GM11168 (cell line): Measurements from ENCODE around the gene OSBPL3.

Experiments used
- in situ Hi-C: fragments of 300-500 bp; cut with MboI; formaldehyde crosslinking; loops from one replicate; pipeline ENCODE4 v1.12.0; 2022; ENCODE audit warnings: low sequenced_read_pairs; ENCODE audit not compliant: unreplicated experiment

OSBPL3 gene

DNA sequence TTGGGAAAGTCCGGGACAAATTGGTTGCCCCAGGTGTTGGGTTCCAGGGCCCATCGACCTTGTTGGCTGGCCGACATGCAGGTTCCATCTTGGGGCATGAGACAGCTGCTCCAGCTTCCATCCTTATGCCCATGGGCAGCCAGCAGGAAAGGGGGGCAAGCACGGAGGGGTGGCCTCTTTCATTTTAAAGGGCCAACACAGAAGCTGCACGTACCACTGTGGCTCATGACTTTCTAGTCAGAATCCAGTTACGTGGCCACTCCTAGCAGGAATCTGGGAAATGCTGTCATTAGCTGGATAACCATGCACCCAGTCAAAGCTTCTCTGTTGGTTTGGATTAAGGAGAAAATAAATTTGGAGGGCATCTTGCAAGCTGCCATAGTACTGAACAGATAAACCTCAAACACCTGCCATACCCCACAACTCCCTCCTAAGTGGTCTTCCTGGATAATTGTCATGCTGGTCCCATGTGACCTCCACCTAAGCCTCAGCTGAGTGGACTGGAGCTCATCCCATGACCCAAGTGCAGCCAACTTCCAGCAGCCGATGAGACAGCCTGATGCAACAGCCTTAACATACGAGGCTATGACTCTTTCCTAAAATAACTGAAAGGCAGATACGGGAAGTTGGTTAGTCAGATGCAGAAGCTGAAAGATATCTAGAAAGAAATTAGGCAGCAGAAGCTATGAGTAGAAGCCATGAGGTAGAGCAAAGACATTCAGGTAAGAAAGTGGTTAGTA lies 201.3 kb downstream of the OSBPL3 start:
- in situ Hi-C loops: no loop called here

DNA sequence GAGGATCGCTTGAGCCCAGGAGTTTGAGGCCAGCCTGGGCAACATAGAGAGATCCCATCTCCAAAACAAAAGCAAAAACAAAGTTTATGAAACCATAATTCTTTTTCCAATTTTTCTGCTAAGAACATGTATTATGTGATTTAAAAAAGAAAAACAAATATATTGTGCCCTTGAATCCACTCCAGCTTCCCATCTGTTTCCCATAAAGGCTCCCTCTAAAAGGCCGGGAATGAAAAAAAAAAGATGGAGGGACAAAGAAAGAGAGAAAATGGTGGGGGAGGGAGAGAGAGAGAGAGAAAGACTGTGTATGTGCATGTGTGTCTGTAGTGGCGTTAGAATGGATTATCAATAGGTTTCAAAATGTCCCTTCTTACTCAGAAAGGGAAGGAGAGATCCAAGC lies 202.2 kb downstream of the OSBPL3 start:
- in situ Hi-C loops: no loop called here

DNA sequence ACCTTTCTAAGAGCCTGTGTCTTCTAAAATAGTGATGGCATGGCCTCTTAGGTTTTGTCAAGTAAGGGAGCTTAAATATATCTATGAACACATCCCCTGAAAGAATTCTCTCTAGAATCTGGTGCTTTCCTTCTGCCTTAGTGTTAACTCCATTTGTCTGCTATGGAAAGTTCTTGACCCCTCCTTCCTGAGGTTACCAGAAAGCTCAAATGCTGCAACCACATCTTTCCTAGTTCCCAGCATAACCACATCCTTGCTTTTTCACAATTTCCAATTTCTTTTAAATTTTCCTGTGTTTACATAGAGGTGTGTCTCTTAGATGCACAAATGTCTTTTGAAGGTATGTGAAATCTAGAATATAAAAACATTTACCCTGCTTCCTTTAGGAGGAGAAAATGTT lies 206.3 kb downstream of the OSBPL3 start:
- in situ Hi-C loops: no loop called here

DNA sequence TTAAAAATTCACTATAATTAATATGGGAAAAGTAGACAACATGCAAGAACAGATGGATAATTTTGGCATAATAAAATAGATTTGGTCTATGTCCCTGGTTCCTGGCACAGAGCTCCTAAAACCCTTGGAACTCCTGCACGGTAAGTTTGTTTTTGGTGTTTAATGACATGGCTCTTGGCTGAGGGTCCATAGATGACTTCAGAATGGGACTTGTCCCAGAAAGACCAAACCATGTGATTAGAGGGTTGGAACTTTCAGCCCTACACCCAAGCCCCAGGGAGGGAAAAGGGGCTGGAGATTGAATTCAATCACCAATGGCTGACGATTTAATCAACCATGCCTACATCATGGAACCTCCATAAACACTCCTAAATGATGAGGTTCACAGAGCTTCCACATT lies 210.1 kb downstream of the OSBPL3 start:
- in situ Hi-C loops: no loop called here

DNA sequence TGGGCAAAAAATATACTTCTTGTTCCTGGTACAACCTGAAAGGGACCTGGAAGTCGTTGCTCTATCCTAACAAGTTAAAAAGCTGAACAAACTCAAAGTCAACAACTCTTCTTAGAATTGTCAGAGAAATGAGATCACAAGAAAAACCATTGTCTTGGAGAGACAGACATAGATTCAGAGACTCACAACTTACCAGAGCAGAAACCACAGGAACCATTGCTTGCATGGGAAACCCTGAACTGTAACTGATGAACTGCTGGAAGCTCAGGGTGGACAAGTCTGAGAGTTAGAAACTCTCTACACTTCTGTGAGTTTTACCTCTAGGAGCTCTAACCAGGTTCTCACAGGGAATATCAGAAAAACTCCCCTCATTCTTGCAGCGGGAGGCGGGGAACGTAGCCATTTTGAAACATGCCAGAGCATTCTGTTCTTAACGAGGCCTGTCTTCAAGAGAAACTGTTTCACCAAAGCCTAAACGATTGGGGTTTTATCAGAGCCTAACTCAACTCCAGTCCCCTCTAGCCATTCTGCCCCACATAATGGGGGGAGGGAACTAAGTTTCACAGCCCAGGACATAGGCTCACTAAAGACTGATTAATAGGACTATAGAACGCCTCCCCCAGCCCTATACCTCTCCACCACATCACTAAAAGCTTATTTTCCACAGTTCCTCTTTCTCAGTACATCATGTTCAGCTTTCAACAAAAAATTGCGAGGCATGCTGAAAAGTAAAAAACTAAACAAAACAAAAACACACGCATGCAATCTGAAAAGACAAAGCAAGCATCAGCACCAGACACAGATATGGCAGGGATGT lies 210.8 kb downstream of the OSBPL3 start:
- in situ Hi-C loops: no loop called here

DNA sequence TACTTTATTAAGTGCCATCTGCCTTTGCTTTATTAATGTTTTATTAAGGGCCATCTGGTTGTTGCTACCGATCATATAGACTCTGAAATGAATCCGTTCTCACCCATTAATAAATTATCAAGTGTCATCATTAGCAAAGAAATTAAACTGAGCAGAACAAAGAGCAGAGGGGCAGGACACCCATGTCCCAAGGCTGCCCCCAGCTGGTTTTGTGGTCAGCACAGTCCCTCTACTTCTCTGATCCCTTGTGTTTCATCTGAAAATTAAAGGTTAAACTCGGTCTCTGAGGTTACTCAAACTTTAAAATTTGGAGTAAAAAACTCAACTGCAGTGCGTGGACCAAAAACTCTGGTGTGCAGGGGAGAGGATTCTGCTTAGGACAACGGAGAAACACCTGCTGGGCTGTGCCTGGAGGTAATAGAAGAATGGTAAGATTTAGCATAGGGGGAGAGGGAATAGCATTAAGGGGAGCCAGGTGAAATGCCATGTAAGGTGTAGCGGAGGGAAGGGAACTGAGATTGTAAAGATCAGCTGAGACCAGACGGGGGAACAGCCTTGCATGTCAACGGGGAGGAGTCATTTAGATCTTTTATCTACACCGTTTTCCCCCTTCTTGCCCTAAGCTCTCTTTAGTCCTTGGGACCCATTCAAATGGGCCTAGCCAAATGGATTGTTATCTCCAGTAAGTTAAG lies 212.0 kb downstream of the OSBPL3 start:
- in situ Hi-C loops: no loop called here

DNA sequence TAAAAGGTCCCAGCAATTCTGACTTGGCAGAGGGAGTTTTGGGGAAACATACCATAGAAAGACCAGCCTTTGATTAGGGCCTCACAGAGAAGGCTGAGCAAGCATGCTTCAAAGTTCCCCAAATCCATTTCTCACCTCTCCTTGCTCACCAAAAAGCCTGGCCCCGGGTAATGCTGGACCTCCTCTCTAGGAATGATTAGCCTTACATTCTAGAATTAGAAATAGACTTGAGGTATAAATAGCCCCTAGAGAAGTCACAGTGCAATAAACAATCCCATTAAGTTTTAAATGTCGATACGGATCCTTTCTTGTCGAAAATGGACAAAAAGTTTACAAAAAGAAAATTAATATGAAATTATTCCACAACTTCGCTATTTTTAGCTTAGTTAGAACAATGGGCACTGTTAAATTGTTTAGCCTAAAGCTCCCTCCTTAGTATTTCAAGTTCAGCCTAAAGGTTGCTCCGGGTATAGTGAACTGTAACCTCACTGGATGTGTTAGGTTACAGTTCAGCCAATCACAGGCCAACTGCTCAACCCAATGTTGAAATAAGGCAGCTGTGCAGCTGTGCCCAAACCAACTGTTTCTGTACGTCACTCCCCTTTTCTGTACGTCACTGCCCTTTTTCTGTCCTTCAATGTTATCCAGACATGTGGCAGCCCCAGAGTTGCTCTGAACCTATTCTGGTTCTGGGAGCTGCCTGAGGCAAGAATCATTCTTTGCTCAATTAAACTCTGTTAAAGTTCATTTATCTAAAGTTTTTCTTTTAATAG lies 214.8 kb downstream of the OSBPL3 start:
- in situ Hi-C loops: no loop called here

DNA sequence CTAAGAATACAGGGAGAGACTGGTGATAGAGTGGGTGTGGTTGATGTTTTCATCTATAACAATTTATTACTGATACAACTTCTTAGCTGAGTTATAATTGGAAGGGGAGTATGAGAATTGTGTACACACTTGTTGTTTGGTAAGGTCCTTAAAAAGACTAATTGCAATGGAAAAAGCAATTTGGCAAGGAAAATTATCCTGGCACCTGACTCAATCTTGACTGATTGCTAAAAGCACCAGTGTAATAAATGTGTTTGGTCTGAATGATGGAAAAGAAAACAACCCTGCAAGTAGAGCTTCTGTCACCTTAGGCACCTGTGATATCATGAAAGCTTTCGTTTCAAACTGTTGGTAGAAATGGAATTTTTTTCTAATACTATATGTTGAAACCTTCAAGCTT lies 216.0 kb downstream of the OSBPL3 start:
- in situ Hi-C loops: no loop called here

DNA sequence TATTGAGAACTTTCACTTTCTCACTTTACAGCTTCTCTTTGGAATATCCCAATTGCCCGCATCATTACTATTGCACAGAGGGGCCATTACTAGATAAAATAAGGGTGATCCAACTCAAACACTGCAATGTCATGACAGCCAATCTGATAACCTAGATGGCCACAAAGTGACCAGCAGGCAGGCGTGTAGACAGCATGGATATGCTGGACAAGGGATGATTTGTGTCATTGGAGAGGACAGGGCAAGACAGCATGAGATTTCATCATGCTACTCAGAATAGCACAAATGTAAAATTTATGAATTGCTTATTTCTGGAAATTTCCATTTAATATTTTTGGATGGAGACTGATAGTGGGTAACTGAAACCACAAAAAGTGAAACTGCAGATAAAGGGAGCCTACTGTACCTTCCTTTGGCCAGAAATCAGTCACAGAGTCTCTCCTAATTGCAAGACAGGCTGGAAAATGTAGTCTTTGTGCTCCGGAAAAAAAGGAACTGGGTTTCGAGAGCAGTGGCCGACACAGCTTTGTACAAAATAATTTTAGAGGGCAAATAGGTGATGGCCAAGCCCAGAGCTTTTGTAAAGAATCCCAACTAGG lies 216.6 kb downstream of the OSBPL3 start:
- in situ Hi-C loops: no loop called here

DNA sequence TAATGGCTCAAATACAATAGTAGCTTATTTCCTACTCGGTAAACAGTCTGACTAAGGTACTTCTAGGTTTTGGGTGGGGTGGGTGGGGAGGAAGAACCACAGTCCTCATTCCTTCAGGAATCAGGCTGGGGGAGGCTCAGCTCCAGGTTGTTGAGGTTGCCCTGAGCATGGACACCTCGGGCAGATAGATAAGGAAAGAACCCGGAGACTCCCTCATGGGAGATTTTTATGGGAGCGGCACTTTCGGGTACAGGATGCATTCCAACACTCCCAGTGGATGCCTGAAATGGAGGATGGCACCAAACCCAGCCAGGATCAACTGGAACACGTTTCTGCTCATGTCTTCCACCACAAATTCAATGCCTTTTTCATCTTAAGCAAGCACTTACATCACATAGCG lies 217.2 kb downstream of the OSBPL3 start:
- in situ Hi-C loops: no loop called here

DNA sequence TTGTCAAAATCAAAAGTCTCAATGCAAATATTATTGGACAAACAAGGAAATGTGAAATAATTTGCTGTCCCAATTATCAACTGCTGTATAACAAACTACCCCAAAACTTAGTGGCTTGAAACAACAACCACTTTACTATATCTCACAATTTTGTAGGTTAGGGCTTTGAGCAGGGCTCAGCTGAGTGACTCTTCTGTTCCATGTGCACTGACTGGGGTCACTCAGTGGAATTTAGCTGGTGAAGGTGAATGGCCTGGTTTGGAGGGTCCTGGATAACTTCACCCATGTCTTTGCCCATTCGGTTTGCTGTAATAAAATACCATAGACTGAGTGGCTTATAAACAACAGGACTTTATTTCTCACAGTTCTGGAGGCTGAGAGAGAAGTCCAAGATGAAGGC lies 219.0 kb downstream of the OSBPL3 start:
- in situ Hi-C loops: no loop called here

DNA sequence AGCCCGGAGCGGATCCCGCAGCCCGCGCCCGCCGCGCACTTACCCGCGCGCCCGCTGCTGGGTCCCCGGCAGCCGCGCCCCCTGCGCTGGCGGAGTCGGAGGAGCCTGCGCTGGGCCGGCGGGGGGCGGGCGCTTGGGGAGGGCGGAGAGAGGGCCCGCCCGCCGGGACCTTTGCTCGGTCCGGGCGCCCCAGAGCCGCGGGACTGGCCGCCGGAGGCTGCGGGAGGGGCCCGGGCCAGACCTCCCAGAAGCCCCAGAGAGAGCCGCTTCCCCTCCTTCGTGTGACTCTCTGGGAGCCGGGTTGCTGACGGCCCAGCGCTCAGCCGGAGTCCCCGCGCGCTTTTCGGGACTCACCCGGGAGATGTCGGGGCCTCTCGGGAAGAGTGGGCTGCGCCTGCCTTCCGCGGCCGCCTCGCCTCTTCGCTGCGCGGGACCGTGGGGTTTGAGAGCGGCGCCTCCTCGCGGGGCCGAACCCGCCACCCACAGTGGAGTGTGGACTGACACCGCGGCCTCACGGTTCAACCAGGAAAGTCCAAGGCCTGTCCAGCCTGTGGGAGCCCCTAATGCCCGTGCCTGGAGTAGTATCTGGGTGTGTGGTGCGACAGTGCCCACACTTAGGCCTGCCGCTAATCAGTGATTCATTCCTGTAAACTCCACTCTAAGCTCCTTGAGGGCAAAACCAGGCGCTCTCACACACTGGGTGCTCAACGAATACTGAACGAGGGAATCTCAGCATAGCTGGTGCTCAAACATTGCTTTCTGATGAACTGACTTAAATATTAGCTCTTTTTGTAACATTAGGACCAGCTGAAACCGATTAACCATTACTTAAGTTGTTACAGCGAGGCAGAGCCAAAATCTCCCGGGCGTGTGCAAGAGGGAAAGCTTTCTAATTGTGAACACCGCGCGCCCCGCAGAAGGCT lies 222.4 kb downstream of the OSBPL3 start, which contains the start of gene GSDME:
TSS of gene GSDME (minus strand) at position 112 of the 923 bp plus-strand sequence. CDS start 7,690 bp downstream, outside the sequence.
- in situ Hi-C loops: no loop called here

DNA sequence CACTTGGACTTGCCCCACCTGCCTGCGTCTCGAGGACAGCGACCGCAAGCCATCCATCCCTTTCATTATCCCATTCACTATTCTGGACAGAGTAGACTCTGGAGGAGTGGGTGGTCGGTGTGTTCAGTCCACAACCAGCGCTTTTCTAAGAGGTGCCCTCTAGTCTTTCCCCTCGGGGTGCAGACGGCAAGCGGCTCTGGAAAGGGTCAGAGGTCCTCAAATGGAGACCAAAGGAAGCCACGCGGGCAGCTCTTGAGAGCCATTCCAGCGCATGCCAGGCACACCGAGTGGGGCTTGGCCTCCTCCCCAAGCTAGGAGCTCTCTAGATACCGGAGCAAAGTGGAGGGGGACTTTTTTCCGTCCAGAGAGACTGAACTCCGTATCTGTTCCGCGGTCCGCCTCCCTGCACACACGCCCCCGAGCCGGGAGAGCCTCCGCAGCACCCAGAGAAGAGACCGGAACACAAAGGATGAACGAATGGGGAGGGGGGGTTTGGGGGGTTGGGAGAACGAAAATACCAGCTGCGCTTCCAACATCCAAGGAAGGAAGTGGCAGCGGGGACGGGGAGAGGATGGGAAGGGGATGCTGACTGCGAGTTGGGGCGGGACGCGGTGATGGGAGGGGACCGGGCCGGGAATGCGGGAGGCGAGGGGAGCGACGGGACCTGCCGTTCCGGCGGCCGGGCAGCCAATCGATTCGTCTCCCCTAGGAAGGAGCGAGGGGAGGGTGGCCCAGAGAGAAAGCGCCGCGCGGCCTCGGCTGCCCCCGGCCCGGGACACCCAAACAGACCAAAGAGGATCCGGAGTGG lies 223.2 kb downstream of the OSBPL3 start:
- in situ Hi-C loops: no loop called here

DNA sequence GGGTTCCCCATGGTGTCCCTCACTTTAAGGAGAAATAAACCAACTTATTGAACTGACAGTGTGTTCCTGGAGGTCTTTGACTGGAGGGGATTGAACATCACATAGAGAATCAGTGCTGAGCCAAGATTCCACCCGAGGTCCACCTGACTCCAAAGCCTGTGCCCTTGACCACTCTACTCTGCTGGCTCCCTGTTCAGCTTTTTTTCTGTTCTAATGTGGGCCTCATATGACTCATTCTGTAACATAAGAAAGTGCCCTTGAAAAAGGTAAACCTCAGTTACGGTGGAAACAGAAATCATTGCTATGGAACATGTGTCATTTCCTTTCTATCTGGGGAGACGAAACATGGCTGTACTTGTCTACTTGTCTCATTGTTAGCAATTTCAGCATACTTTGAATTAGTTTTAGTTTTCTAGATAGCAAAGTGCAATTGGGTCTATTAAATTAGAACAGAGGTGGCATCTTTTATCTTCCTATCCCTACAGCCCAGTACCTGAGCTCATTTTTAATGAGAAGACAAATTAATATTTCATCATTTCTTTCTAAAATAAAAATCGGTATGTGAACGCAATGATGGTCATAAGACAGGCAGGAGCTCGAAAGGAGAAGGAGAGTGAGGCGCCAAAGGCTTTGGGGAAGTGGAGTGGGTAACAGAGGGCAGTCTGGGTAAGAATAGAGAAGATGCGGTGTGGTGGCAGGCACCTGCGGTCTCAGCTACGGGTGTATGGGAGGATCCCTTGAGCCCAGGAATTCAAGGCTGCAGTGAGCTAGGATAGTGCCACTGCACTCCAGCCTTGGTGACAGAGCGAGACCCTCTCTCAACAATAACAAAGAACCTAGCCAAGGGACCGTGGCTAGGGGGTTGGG lies 224.2 kb downstream of the OSBPL3 start:
- in situ Hi-C loops: no loop called here

DNA sequence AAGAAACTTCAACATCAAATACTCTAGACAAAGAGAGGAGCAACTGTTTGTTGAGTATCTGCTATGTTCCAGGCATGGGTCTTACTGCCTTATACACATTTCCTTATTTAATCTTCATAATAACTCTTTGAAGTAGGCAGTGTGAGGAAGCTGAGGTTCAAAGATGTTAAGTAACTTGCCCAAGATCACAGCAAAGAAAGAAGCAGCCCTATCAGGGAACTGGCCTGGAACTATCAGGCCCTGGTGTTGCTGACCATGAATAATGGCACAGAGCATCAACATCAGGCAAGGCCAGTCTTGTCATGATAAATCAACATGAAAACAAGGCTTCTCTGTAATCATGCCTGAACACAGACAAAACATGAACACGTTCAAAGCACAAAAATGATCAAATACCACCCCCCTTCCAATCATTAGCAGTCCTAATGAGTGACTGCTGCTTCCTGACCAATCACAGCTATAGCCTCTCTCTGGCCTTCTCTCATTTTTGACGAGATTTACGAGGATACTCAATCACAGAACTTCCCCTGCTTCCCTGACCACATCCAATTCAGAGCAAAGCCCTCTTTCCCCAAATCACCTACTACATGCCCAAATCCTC lies 225.0 kb downstream of the OSBPL3 start:
- in situ Hi-C loops: no loop called here

DNA sequence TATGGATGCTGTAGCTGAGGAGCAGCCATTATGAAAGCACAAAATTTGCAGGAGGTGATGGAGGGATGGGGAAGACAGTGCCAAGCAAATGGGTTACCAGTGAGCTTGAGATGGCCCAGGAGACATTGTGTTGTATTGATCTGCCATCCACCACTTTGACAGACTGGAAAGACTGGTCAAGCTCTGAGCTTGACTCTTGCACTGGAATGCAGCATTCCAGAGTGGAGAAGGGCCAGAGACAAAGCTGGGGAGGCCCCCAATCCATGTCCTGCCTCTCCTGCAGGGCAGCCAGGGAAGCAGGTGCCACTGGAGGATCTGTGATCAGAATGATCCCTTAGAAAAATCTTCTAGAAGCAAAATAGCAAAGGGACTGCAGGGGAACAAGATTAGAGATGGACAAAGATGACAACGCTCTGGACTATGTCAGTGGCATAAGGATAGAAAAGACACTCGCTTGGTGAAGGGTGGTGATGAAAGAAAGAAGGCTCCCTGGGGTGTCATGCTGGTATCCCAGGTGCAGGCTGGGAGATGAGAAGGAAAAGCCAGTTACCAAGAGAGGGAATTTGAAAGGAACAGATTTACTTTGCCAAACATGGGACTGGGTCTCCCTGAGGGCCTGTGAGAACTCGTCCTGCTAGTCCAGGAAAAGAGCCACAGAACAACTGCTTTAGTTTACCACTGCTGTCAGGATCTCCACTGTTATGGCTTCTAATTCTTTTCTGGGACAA lies 227.7 kb downstream of the OSBPL3 start:
- in situ Hi-C loops: no loop called here
